ENCODE results near the gene ZDHHC11B.

DNA sequence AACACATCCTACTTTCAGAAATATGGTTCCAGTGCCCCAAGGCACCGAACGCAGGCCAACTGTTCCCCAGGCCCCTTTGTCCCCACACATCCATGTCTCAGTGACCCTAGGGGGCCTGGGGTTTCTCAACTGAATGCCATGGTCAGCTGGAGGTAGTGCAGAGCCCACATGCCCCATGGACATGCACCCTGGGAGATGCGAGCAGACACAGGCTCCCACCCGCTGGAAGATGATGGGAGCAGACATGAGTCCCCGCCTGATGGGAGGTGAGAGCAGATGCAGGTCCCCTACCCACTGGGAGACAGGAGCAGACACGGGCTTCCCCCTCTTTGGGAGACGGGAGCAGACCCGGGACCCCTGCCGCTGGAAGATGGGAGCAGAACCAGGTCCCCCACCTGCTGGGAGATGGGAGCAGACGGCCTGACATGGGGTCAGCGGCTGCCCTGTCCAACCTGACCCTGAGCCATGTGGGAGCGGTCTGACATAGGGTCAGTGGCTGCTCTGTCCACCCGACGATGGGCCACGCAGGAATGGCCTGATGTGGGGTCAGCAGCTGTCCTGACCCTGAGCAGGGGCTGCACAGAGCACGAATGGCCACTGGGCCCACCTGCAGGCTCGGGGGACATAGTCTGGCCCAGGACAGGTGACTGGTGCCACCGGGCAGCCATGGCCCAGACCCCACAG lies 18.4 kb downstream of the ZDHHC11B start:
- TF ChIP-seq EZH2 (IDR thresholded peaks at IDR 0.05; ENCODE audit: borderline replicate concordance, insufficient read depth, low read length, poor library complexity, severe bottlenecking): no peak
- TF ChIP-seq CTCF (IDR thresholded peaks at IDR 0.05; ENCODE audit: poor library complexity, severe bottlenecking): no peak
- TF ChIP-seq POLR2AphosphoS5 (IDR thresholded peaks at IDR 0.05): no peak
- TF ChIP-seq EP300 (conservative IDR thresholded peaks at IDR 0.05; ENCODE audit: poor library complexity, severe bottlenecking): no peak
